ENCODE results near the gene MED7.

Gene MED7

GRCh38 chr5:157100140-157100679 lies 42.5 kb downstream of the MED7 start:
- DNase-seq = no peak

GRCh38 chr5:157088342-157088990 lies 54.2 kb downstream of the MED7 start:
- DNase-seq = no peak

Measured in activated CD4-positive, alpha-beta T cell treated with anti-CD3 and anti-CD28 coated beads for 4 hours (primary cell).